ENCODE measurements around the gene SNRPF.

GRCh38 chr12:95829395-95829794, 29.4 kb upstream of the SNRPF start:
- TF ChIP-seq EZH2 (IDR thresholded peaks at IDR 0.05; ENCODE audit: insufficient read depth, poor library complexity, severe bottlenecking) (no peak), EZH2phosphoT487 (IDR thresholded peaks at IDR 0.05; ENCODE audit: insufficient read depth, low read depth) (no peak)
